ENCODE measurements around the gene TSPYL6. TPM values are rescaled to one million over a fixed set of nuclear protein-coding genes. Genes with fewer than 3 reads are reported as not detected.

Gene TSPYL6
- total RNA-seq, 4 donors from 2014 or later = 0.18 TPM; not detected in 3

- H3K27ac ChIP-seq = no peak overlapping the region
- intact Hi-C loops (cut with DNase I; ENCODE audit: low total_unique reads) = no loop called here
Observed at GRCh38 chr2:54247115-54247514, 8.9 kb downstream of the TSPYL6 start.

GRCh38 chr2:54240515-54241469 is 15.2 kb downstream of the TSPYL6 start:
- Histone ChIP-seq H3K4me3 (no peak overlapping the region), H3K36me3 (no peaks in the 10 kb centered on the region), H3K27me3 (no peaks in the 10 kb centered on the region), H3K4me1 (peaks cover 0 to 4% of the 10 kb centered on the region in 2 donors), H3K9me3 (no peaks in the 10 kb centered on the region), H3K27ac (peak overlapping the region in 1 of 2 donors; percentile 11)
- DNase-seq = no peak
- intact Hi-C loops (cut with DNase I; ENCODE audit: low total_unique reads) = no loop called here
- TF ChIP-seq, protein P1, sequence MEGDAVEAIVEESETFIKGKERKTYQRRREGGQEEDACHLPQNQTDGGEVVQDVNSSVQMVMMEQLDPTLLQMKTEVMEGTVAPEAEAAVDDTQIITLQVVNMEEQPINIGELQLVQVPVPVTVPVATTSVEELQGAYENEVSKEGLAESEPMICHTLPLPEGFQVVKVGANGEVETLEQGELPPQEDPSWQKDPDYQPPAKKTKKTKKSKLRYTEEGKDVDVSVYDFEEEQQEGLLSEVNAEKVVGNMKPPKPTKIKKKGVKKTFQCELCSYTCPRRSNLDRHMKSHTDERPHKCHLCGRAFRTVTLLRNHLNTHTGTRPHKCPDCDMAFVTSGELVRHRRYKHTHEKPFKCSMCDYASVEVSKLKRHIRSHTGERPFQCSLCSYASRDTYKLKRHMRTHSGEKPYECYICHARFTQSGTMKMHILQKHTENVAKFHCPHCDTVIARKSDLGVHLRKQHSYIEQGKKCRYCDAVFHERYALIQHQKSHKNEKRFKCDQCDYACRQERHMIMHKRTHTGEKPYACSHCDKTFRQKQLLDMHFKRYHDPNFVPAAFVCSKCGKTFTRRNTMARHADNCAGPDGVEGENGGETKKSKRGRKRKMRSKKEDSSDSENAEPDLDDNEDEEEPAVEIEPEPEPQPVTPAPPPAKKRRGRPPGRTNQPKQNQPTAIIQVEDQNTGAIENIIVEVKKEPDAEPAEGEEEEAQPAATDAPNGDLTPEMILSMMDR (IDR thresholded peaks at IDR 0.05) = no peak
- no peak for TF ChIP-seq POLR2A (IDR thresholded peaks at IDR 0.05)

More at GRCh38 chr2:54247115-54247514, 8.9 kb downstream of the TSPYL6 start:
- no peaks in the 10 kb centered on the region for H3K4me1 ChIP-seq
- H3K36me3 ChIP-seq = no peaks in the 10 kb centered on the region
- no peak for TF ChIP-seq POLR2A (IDR thresholded peaks at IDR 0.05)
- TF ChIP-seq, protein P1 (IDR thresholded peaks at IDR 0.05) = no peak
- H3K27me3 ChIP-seq = no peaks in the 10 kb centered on the region
- H3K9me3 ChIP-seq = no peaks in the 10 kb centered on the region
- no peak overlapping the region for H3K4me3 ChIP-seq
- DNase-seq = no peak

DNA sequence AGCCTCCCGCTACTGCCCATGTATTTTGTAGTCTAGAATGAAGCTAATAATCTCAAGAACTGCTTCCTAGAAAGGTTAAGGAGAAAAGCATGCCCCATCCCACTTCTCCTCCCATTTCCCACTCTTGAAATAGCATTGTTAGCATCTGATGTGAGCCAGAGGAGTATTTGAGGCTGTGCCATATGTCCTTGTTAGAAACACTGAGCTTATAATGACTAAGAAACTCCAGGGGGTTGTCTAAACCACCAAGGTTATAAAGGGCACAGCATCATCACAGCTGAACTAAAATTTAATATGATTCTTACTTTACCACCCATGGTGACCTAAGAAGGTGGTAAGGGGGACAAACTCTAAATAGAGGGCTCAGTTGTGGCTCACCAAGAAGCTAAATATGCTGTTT is 16.6 kb downstream of the TSPYL6 start:
- DNase-seq = no peak
- no peak for TF ChIP-seq POLR2A (IDR thresholded peaks at IDR 0.05)
- TF ChIP-seq, protein P1 (IDR thresholded peaks at IDR 0.05) = no peak
- Histone ChIP-seq H3K4me1 (peaks cover 0 to 4% of the 10 kb centered on the region in 2 donors), H3K9me3 (no peaks in the 10 kb centered on the region), H3K36me3 (no peaks in the 10 kb centered on the region), H3K27me3 (no peaks in the 10 kb centered on the region), H3K4me3 (no peak overlapping the region), H3K27ac (no peak overlapping the region)
- intact Hi-C loops (cut with DNase I; ENCODE audit: low total_unique reads) = no loop called here

GRCh38 chr2:54237428-54237827 is 18.6 kb downstream of the TSPYL6 start:
- no peak for TF ChIP-seq POLR2A (IDR thresholded peaks at IDR 0.05)
- TF ChIP-seq, protein P1 (IDR thresholded peaks at IDR 0.05) = no peak
- H3K27me3 ChIP-seq = no peaks in the 10 kb centered on the region
- no peaks in the 10 kb centered on the region for H3K9me3 ChIP-seq
- intact Hi-C loops (cut with DNase I; ENCODE audit: low total_unique reads) = no loop called here
- DNase-seq = no peak
- peaks cover 0 to 4% of the 10 kb centered on the region in 2 donors for H3K4me1 ChIP-seq
- no peak overlapping the region for H3K4me3 ChIP-seq
- H3K36me3 ChIP-seq = no peaks in the 10 kb centered on the region
- no peak overlapping the region for H3K27ac ChIP-seq

Data from uterus (tissue), 4 donors.